GM12872 (cell line): Measurements from ENCODE around the gene GMPR2.

Experiments used
- CTCF ChIP-seq: IDR thresholded peaks from 3 replicates; pipeline ENCODE4 v1.5.1; 2011; ENCODE audit warnings: low read depth, mild to moderate bottlenecking, low read length, moderate library complexity; ENCODE audit not compliant: insufficient read depth

The GMPR2 gene

GRCh38 chr14:24261256-24261968 lies 28.7 kb downstream of the GMPR2 start:
- no peak for TF ChIP-seq CTCF

GRCh38 chr14:24261969-24262327 lies 29.2 kb downstream of the GMPR2 start:
- TF ChIP-seq CTCF, result no peak

- no peak for TF ChIP-seq CTCF
Observed at GRCh38 chr14:24262821-24263733, 30.3 kb downstream of the GMPR2 start, which contains the start of gene TGM1. Gene TGM1 (minus strand): TSS chr14:24263177. CDS start chr14:24262352, 825 bp downstream.

GRCh38 chr14:24263848-24264247 lies 31.1 kb downstream of the GMPR2 start:
- TF ChIP-seq CTCF, result no peak

GRCh38 chr14:24264298-24264697 lies 31.6 kb downstream of the GMPR2 start:
- no peak for TF ChIP-seq CTCF

- no peak for TF ChIP-seq CTCF
Observed at GRCh38 chr14:24266344-24267244, 33.9 kb downstream of the GMPR2 start.
